Spleen (tissue), 7 donors: ENCODE results near the gene MINDY4.

Source experiments
- CTCF ChIP-seq, 11 experiments: fragments of 200-600 bp in 7 of 11; fragments of 450-650 bp in 4 of 11; sonication (generic) in 4 of 11; IDR thresholded peaks in 8 of 11; conservative IDR thresholded peaks in 3 of 11; 1 replicate in 7 of 11; 2 replicates in 4 of 11; pipeline versions ENCODE4 v1.4.0 to v1.8.0; 2016 to 2021; ENCODE audit warnings: antibody characterized with exemption in 11 of 11, inconsistent platforms in 4 of 11, mild to moderate bottlenecking in 1 of 11
- POLR2A ChIP-seq, 3 donors: fragments of 450-650 bp; IDR thresholded peaks; one replicate each; pipeline ENCODE4 v1.5.1; 2017; ENCODE audit warnings: antibody characterized with exemption in 3 of 3, mild to moderate bottlenecking in 1 of 3
- donor health status: DM: no; HTN: no; CAD: no; lungs with moderate emphysema.
- donor health status: DM: no; HTN: no; CAD: no.
- donor health status: DM: no; HTN: no; CAD: no.

GRCh38 chr7:30764030-30764975, 6.9 kb upstream of the MINDY4 start:
- TF ChIP-seq CTCF (IDR thresholded peaks at IDR 0.05 in 8 of 11, conservative IDR thresholded peaks at IDR 0.05 in 3 of 11): no peak
- no peak for TF ChIP-seq POLR2A (IDR thresholded peaks at IDR 0.05)
